IMR-90 (cell line): ENCODE measurements around the gene CRACDL. TPM values are rescaled to one million over a fixed set of nuclear protein-coding genes. Genes with fewer than 3 reads are reported as not detected.

Source experiments
- ATAC-seq: fragments of 200-7000 bp; cut with Tn5 transposase; 2 replicates; pipeline ENCODE4 v1.9.1; 2020; ENCODE audit warnings: low read depth, mild to moderate bottlenecking, moderate library complexity
- BruUV-seq: library from RNA; stranded (reverse); fragments of 400-500 nt; replicated peaks from 2 replicates; lab custom pipeline; 2021; lab: Mats Ljungman, UMichigan
- CTCF ChIA-PET: fragments of 300-600 bp; formaldehyde crosslinking; extraction: SDS; loops from one replicate; lab custom pipeline; 2021; ENCODE audit warnings: antibody characterized with exemption; lab: Yijun Ruan, JAX
- POLR2A ChIA-PET: fragments of 300-600 bp; sonication (Branson Sonifier 250); formaldehyde crosslinking; loops from one replicate; lab custom pipeline; 2022; ENCODE audit warnings: antibody characterized with exemption; ENCODE audit not compliant: unreplicated experiment; lab: Charles Lee
- DNase-seq: peaks from one replicate; pipeline ENCODE4 v3.0.0; 2013
- H2AFZ ChIP-seq: replicated peaks from 2 replicates; pipeline ENCODE3; 2013; ENCODE audit warnings: low read length, mild to moderate bottlenecking; ENCODE audit not compliant: poor library complexity
- H2AK5ac ChIP-seq: 2 replicates; pipeline ENCODE4 v1.6.1; 2013; ENCODE audit warnings: low read depth, low read length, inconsistent platforms
- H2AK9ac ChIP-seq: replicated peaks from 2 replicates; pipeline ENCODE3; 2013; ENCODE audit warnings: mild to moderate bottlenecking, low read depth, low read length, moderate library complexity; ENCODE audit not compliant: poor library complexity
- H2BK120ac ChIP-seq: 2 replicates; pipeline ENCODE4 v1.6.1; 2013; ENCODE audit warnings: low read depth, low read length, inconsistent platforms
- H2BK15ac ChIP-seq: 3 replicates; pipeline ENCODE4 v1.6.1; 2013; ENCODE audit warnings: low read depth, low read length, inconsistent platforms
- H2BK20ac ChIP-seq: 2 replicates; pipeline ENCODE4 v1.6.1; 2013; ENCODE audit warnings: low read depth, mild to moderate bottlenecking, inconsistent platforms, low read length, moderate library complexity
- H2BK5ac ChIP-seq: 2 replicates; pipeline ENCODE4 v1.6.1; 2013; ENCODE audit warnings: mild to moderate bottlenecking, low read depth, low read length, inconsistent platforms; ENCODE audit not compliant: poor library complexity, severe bottlenecking
- H3K14ac ChIP-seq: replicated peaks from 2 replicates; pipeline ENCODE4 v1.6.1; 2013; ENCODE audit warnings: low read depth, low read length, inconsistent platforms
- H3K18ac ChIP-seq: 2 replicates; pipeline ENCODE4 v1.6.1; 2013; ENCODE audit warnings: low read depth, low read length, control low read depth
- H3K23ac ChIP-seq: 2 replicates; pipeline ENCODE4 v1.6.1; 2013; ENCODE audit warnings: low read depth, low read length, inconsistent platforms
- H3K27ac ChIP-seq: 2 replicates; pipeline ENCODE4 v1.5.1; 2013; ENCODE audit warnings: mild to moderate bottlenecking, control low read depth, low read length; ENCODE audit not compliant: insufficient read depth
- H3K27me3 ChIP-seq: 2 replicates; pipeline ENCODE4 v1.6.1; 2013; ENCODE audit warnings: low read length; ENCODE audit not compliant: control insufficient read depth, insufficient read depth
- H3K36me3 ChIP-seq: 2 replicates; pipeline ENCODE4 v1.6.1; 2013; ENCODE audit warnings: low read length, mixed read lengths; ENCODE audit not compliant: control insufficient read depth, insufficient read depth
- H3K4ac ChIP-seq: 2 replicates; pipeline ENCODE4 v1.6.1; 2013; ENCODE audit warnings: low read depth, low read length, inconsistent platforms
- H3K4me1 ChIP-seq: 2 replicates; pipeline ENCODE4 v1.6.1; 2013; ENCODE audit warnings: low read length, mixed read lengths; ENCODE audit not compliant: control insufficient read depth, insufficient read depth
- H3K4me2 ChIP-seq: 2 replicates; pipeline ENCODE4 v1.6.1; 2013; ENCODE audit warnings: low read depth, mild to moderate bottlenecking, control low read depth, low read length, moderate library complexity
- H3K4me3 ChIP-seq: 2 replicates; pipeline ENCODE4 v1.5.1; 2013; ENCODE audit warnings: low read depth, mild to moderate bottlenecking, control low read depth, low read length, moderate library complexity; ENCODE audit not compliant: insufficient read depth
- H3K56ac ChIP-seq: 2 replicates; pipeline ENCODE4 v1.6.1; 2013; ENCODE audit warnings: low read length, inconsistent platforms; ENCODE audit not compliant: insufficient read depth; ENCODE audit errors: extremely low read depth
- H3K79me1 ChIP-seq, 2 experiments: 2 replicates each; pipeline ENCODE4 v1.6.1; 2013; ENCODE audit warnings: low read length in 2 of 2, inconsistent platforms in 1 of 2, low read depth in 1 of 2
- H3K9ac ChIP-seq: 2 replicates; pipeline ENCODE4 v1.6.1; 2013; ENCODE audit warnings: low read depth, low read length, control low read depth
- H3K9me1 ChIP-seq: 2 replicates; pipeline ENCODE4 v1.6.1; 2013; ENCODE audit warnings: low read length, inconsistent platforms; ENCODE audit not compliant: insufficient read depth
- H3K9me3 ChIP-seq: 2 replicates; pipeline ENCODE4 v1.6.1; 2013; ENCODE audit warnings: low read length; ENCODE audit not compliant: control insufficient read depth, insufficient read depth
- H4K20me1 ChIP-seq: 2 replicates; pipeline ENCODE4 v1.6.1; 2013; ENCODE audit warnings: low read length, inconsistent platforms; ENCODE audit not compliant: insufficient read depth
- H4K5ac ChIP-seq: 2 replicates; pipeline ENCODE4 v1.6.1; 2013; ENCODE audit warnings: mild to moderate bottlenecking, low read depth, low read length, control low read depth
- H4K8ac ChIP-seq, 2 experiments: 2 replicates each; pipeline ENCODE4 v1.6.1; 2013; ENCODE audit warnings: low read depth in 2 of 2, low read length in 2 of 2, control low read depth in 1 of 2, inconsistent platforms in 1 of 2
- H4K91ac ChIP-seq: 2 replicates; pipeline ENCODE4 v1.6.1; 2013; ENCODE audit warnings: low read depth, low read length, inconsistent platforms; ENCODE audit not compliant: insufficient read depth
- BHLHE40 ChIP-seq: fragments of 150-350 bp; IDR thresholded peaks from 2 replicates; pipeline ENCODE4 v1.6.1; 2016; ENCODE audit warnings: mild to moderate bottlenecking, low read depth, low read length
- CEBPB ChIP-seq: IDR thresholded peaks from 2 replicates; pipeline ENCODE4 v1.6.1; 2012; ENCODE audit warnings: low read depth, low read length, improper control_type of control experiment
- CHD1 ChIP-seq: IDR thresholded peaks from 2 replicates; pipeline ENCODE4 v1.6.1; 2012; ENCODE audit warnings: low read depth, low read length, improper control_type of control experiment
- CTCF ChIP-seq: conservative IDR thresholded peaks from 2 replicates; pipeline ENCODE4 v1.5.1; 2012; ENCODE audit warnings: mild to moderate bottlenecking, low read depth, low read length, improper control_type of control experiment
- ELK1 ChIP-seq: fragments of 150-350 bp; IDR thresholded peaks from 2 replicates; pipeline ENCODE4 v1.6.1; 2016; ENCODE audit warnings: low read depth, mild to moderate bottlenecking, low read length, moderate library complexity, borderline replicate concordance
- MAFK ChIP-seq: IDR thresholded peaks from 2 replicates; pipeline ENCODE4 v1.6.1; 2012; ENCODE audit warnings: low read depth, low read length, improper control_type of control experiment
- MAZ ChIP-seq: IDR thresholded peaks from 2 replicates; pipeline ENCODE4 v1.6.1; 2012; ENCODE audit warnings: low read depth, mild to moderate bottlenecking, low read length, improper control_type of control experiment, moderate library complexity, borderline replicate concordance
- MXI1 ChIP-seq: IDR thresholded peaks from 2 replicates; pipeline ENCODE4 v1.6.1; 2012; ENCODE audit warnings: low read depth, mild to moderate bottlenecking, low read length, moderate library complexity, borderline replicate concordance
- NFE2L2 ChIP-seq: fragments of 150-350 bp; IDR thresholded peaks from 2 replicates; pipeline ENCODE4 v1.6.1; 2016; ENCODE audit warnings: low read depth, mild to moderate bottlenecking, low read length
- POLR2A ChIP-seq: IDR thresholded peaks from 2 replicates; pipeline ENCODE4 v1.6.1; 2012; ENCODE audit warnings: mild to moderate bottlenecking, low read depth, low read length
- RAD21 ChIP-seq: IDR thresholded peaks from 2 replicates; pipeline ENCODE4 v1.6.1; 2012; ENCODE audit warnings: low read length, improper control_type of control experiment
- RCOR1 ChIP-seq: IDR thresholded peaks from 2 replicates; pipeline ENCODE4 v1.6.1; 2012; ENCODE audit warnings: mild to moderate bottlenecking, low read length, improper control_type of control experiment; ENCODE audit not compliant: insufficient replicate concordance
- RFX5 ChIP-seq: IDR thresholded peaks from 2 replicates; pipeline ENCODE4 v1.8.0; 2012; ENCODE audit warnings: low read depth, mild to moderate bottlenecking, low read length, moderate library complexity
- SMC3 ChIP-seq: fragments of 150-350 bp; IDR thresholded peaks from 2 replicates; pipeline ENCODE4 v1.6.1; 2016; ENCODE audit warnings: low read depth, mild to moderate bottlenecking, antibody characterized with exemption, low read length, moderate library complexity
- WGBS, 2 experiments: methylation state at CpG; one replicate each; pipeline versions ENCODE4 v1.1.5 to v1.1.7; 2013; ENCODE audit warnings: missing lambda C conversion rate in 2 of 2; ENCODE audit not compliant: insufficient read length in 1 of 2; ENCODE audit errors: extremely low coverage in 2 of 2; 5-methylcytosine and 5-hydroxymethylcytosine counted together
- dilution Hi-C: fragments of 300-500 bp; cut with HindIII; formaldehyde crosslinking; loops from one replicate; pipeline ENCODE4 v1.14.3; 2018; ENCODE audit warnings: low sequenced_read_pairs; ENCODE audit not compliant: unreplicated experiment
- in situ Hi-C: fragments of 300-500 bp; cut with MboI; formaldehyde crosslinking; loops from 3 replicates; pipeline ENCODE4 v1.14.3; 2019; ENCODE audit warnings: low sequenced_read_pairs, inconsistent platforms, mixed read lengths
- intact Hi-C: fragments of 100-400 bp; cut with micrococcal nuclease; formaldehyde crosslinking; loops from 2 replicates; pipeline ENCODE4 v1.10.0; 2022
- polyA plus RNA-seq, 3 experiments: library from polyadenylated mRNA; depleted of rRNA; stranded (reverse); fragments of >200 nt; gene quantifications; 2 replicates each; pipeline ENCODE4 v1.2.3, GENCODE V29; 2012; ENCODE audit warnings: low replicate concordance in 1 of 3
- total RNA-seq: library from RNA; depleted of rRNA; stranded (reverse); fragments of >200 nt; gene quantifications from 2 replicates; pipeline ENCODE4 v1.2.3, GENCODE V29; 2012
- TF ChIP-seq, protein P1 (sequence below): fragments of 150-350 bp; IDR thresholded peaks from 2 replicates; pipeline ENCODE4 v1.6.1; 2017; ENCODE audit warnings: mild to moderate bottlenecking, antibody characterized with exemption, low read length, low read depth

Gene CRACDL
- total and polyA plus RNA-seq, 2 of the 4 experiments (the other 2 are of a cell fraction) = not detected

- no peak overlapping the region for H2AK9ac ChIP-seq
- no peaks in the 10 kb centered on the region for H4K20me1 ChIP-seq
- no peak overlapping the region for H3K4me2 ChIP-seq
- H2BK20ac ChIP-seq = no peak overlapping the region
- H2BK15ac ChIP-seq = no peak overlapping the region
- intact Hi-C loops = no loop called here
- no peak overlapping the region for H3K14ac ChIP-seq
- no peak overlapping the region for H2BK5ac ChIP-seq
- no peak overlapping the region for H4K91ac ChIP-seq
- dilution Hi-C loops = no loop called here
- no peak overlapping the region for H3K27ac ChIP-seq
- H3K56ac ChIP-seq = no peak overlapping the region
- POLR2A ChIA-PET = no interaction called here
- DNase-seq (no peak), ATAC-seq (no peak)
- no peak overlapping the region for H3K18ac ChIP-seq
- no peak overlapping the region for H3K23ac ChIP-seq
- CTCF ChIA-PET = no interaction called here
- H3K4ac ChIP-seq = no peak overlapping the region
- TF ChIP-seq MAZ (no peak), RCOR1 (no peak), RAD21 (no peak), CEBPB (no peak), BHLHE40 (no peak), CTCF (no peak), MAFK (no peak), SMC3 (no peak), RFX5 (no peak), NFE2L2 (no peak), ELK1 (no peak), CHD1 (no peak), MXI1 (no peak), POLR2A (no peak)
- TF ChIP-seq, protein P1, sequence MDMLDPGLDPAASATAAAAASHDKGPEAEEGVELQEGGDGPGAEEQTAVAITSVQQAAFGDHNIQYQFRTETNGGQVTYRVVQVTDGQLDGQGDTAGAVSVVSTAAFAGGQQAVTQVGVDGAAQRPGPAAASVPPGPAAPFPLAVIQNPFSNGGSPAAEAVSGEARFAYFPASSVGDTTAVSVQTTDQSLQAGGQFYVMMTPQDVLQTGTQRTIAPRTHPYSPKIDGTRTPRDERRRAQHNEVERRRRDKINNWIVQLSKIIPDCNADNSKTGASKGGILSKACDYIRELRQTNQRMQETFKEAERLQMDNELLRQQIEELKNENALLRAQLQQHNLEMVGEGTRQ = no peak
- H4K8ac ChIP-seq = no peak overlapping the region
- H3K4me3 ChIP-seq = no peak overlapping the region
- no peak overlapping the region for H2AFZ ChIP-seq
- peaks cover 17% of the 10 kb centered on the region for H3K27me3 ChIP-seq
- in situ Hi-C loops = no loop called here
- H3K4me1 ChIP-seq = no peaks in the 10 kb centered on the region
- H3K9me3 ChIP-seq = no peaks in the 10 kb centered on the region
- no TSS peak for BruUV-seq
- no peaks in the 10 kb centered on the region for H3K9me1 ChIP-seq
- no peaks in the 10 kb centered on the region for H3K36me3 ChIP-seq
- H4K5ac ChIP-seq = no peak overlapping the region
- WGBS, 2 experiments = no CpG with 5 or more reads among the region's 1 CpG
- no peak overlapping the region for H2AK5ac ChIP-seq
- no peaks in the 10 kb centered on the region for H3K79me1 ChIP-seq
- no peak overlapping the region for H3K9ac ChIP-seq
- H2BK120ac ChIP-seq = no peak overlapping the region
These were observed 159.9 kb downstream of the CRACDL start for GRCh38 chr2:98776136-98776535.
